SK-N-SH (cell line): Measurements from ENCODE around the gene CBX8.

ENCODE experiments used
- CTCF ChIP-seq: fragments of 200-600 bp; sonication (generic); IDR thresholded peaks from 2 replicates; pipeline ENCODE4 v1.6.1; 2017; ENCODE audit warnings: antibody characterized with exemption, mild to moderate bottlenecking, moderate library complexity
- ELF1 ChIP-seq: IDR thresholded peaks from 2 replicates; pipeline ENCODE4 v1.4.0; 2012
- EP300 ChIP-seq, 2 experiments: IDR thresholded peaks; 2 replicates each; pipeline versions ENCODE4 v1.4.0 to v1.6.1; 2012; ENCODE audit warnings: borderline replicate concordance in 1 of 2, low read depth in 1 of 2, low read length in 1 of 2
- EZH2phosphoT487 ChIP-seq: fragments of 200-600 bp; sonication (generic); IDR thresholded peaks from 2 replicates; pipeline ENCODE4 v1.6.1; 2017; ENCODE audit warnings: low read depth, mixed run types, mild to moderate bottlenecking, antibody characterized with exemption, moderate library complexity, borderline replicate concordance
- FOXM1 ChIP-seq: IDR thresholded peaks from 2 replicates; pipeline ENCODE4 v1.4.0; 2012; ENCODE audit warnings: low read depth, mild to moderate bottlenecking
- NRF1 ChIP-seq: IDR thresholded peaks from 2 replicates; pipeline ENCODE4 v1.6.1; 2012; ENCODE audit warnings: low read depth, mild to moderate bottlenecking, low read length
- POLR2AphosphoS5 ChIP-seq: IDR thresholded peaks from 2 replicates; pipeline ENCODE4 v1.6.1; 2012; ENCODE audit warnings: low read depth, low read length
- RAD21 ChIP-seq: IDR thresholded peaks from 2 replicates; pipeline ENCODE4 v1.6.1; 2012; ENCODE audit warnings: mild to moderate bottlenecking, low read length
- REST ChIP-seq: IDR thresholded peaks from 2 replicates; pipeline ENCODE4 v1.6.1; 2012; ENCODE audit warnings: mild to moderate bottlenecking, low read depth, low read length, moderate library complexity
- SMC3 ChIP-seq: IDR thresholded peaks from 2 replicates; pipeline ENCODE4 v1.6.1; 2012; ENCODE audit warnings: low read depth, low read length, improper control_type of control experiment
- TF ChIP-seq, protein P1 (sequence below): IDR thresholded peaks from 2 replicates; pipeline ENCODE4 v1.4.0; 2012; ENCODE audit warnings: low read depth, borderline replicate concordance

DNA sequence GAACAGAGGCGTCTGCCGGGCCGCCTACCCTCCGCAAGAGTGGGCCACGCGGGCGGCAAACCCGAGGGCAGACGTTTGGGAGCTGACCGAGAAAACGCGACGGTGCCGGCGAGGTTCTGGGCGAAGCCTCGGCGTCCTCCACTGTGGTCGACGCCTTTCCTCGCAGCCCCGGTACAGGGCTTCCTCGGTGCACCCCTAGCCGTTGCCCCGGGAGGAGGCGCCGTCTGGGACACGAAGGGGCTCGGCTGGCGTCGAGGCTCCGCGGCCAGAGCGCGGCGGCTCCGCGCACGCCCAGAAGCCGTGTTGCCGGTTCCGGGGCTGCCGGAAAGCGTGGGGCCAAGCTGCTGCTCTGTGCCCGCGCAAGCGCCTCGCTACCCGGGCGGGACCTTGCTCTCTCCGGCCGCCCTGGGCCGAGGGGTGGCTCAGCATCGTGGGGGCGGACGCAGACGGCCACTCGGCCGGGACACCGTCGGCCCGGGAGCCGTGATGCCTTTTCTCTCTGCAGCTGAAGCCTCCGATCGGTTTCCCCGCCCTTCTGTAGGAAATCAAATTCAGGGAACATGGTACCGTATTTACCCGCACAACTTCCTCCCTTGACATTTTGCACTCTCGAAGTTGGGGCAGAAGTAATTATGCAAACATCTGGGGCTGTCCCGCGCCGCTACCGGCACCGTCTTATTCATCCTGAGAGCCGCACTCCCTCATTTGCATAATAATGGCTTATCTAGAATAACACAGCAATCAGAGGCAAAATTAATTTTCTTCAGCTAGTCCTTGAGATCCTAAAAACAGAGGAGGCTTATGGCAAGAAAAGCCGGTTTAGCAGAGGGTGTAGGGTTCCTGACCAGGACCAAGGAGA is 7.3 kb upstream of the CBX8 start:
- TF ChIP-seq CTCF: no peak
- no peak for TF ChIP-seq RAD21
- no peak for TF ChIP-seq ELF1
- no peak for TF ChIP-seq EZH2phosphoT487
- no peak for TF ChIP-seq SMC3
- no peak for TF ChIP-seq NRF1
- no peak for TF ChIP-seq EP300 (IDR thresholded peaks at IDR 0.05; ENCODE audit: borderline replicate concordance in 1 of 2, low read depth in 1 of 2, low read length in 1 of 2)
- no peak for TF ChIP-seq FOXM1
- TF ChIP-seq, protein P1, sequence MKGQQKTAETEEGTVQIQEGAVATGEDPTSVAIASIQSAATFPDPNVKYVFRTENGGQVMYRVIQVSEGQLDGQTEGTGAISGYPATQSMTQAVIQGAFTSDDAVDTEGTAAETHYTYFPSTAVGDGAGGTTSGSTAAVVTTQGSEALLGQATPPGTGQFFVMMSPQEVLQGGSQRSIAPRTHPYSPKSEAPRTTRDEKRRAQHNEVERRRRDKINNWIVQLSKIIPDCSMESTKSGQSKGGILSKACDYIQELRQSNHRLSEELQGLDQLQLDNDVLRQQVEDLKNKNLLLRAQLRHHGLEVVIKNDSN: no peak
- TF ChIP-seq POLR2AphosphoS5: no peak
- no peak for TF ChIP-seq REST
